NCI-H1048 (cell line): ENCODE results near the gene ZFP90.

Source experiments
- DNase-seq: peaks from one replicate; lab custom pipeline; 2025; lab: John Stamatoyannopoulos, UW

The ZFP90 gene

DNA sequence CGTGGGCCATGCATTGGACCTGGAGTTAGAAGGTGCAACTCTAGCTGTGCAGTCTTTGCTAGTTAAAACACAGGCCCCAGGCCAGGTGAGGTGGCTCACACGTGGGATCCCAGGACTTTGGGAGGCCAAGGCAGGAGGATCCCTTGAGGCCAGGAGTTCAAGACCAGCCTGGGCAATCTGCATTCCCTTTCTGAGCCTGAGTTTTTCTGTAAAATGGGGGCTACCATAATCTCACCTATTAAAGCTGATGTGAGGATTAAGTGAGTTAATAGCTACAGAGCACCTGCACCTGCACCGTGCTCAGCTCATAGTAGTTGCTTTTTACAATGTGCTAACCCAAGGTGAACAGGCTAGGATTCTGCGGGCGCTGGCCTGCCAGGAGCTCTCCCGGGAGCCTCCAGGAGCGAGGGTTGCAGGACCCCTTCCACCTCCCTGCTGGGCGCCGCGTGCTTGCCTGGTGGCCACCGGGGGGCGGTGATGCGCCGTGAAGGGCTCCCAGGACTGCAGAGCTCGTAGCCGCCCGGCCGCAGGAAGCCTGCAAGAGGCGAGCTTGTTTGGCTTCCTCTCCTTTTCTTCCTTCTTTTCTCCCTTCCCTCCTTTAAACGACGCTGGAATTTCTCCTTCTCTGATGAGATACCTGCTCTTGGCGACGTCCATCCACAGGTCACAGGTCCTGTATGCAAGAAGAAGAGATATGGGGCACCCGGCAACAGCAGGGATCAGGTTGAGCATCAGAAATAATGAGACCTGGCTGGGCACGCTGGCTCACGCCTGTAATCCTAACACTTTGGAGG is 51.3 kb downstream of the ZFP90 start:
- no peak for DNase-seq

DNA sequence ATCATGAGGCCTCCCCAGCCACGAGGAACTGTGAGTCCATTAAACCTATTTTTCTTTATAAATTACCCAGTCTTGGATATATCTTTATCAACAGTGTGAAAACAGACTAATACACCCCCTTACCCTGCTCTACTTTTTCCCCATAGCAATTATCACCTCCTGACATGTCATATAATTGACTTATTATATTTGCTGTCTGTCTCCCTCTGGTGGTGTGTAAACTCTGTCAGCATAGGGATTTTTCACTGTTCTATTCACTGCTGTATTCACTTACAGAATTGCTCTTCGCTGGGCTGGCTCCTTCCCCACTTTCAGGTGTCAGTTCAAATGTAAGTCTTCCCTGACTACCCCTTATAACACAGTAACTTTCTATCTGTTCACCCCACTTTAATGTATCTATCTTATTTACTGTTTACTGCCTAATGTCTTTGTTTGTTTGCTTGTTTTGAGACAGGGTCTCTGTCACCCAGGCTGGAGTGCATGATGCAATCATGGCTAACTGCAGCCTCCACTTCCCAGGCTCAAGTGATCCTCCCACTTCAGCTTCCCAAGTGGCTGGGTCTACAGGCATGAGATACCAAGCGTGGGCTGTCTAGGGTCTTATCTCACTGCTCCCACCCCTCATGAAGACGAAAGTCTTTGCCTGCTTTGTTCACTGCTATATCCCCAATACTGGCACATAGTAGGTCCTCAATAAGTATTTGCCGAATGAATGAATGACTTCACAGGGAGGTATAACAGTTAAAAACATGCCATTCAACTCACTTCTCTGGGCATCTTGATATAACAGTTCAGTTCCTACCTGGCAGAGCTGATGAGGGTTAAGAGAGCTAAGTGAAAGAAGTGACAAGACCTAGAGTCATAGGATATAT is 53.6 kb downstream of the ZFP90 start:
- no peak for DNase-seq

GRCh38 chr16:68596266-68596665 is 57.2 kb downstream of the ZFP90 start:
- no peak for DNase-seq

GRCh38 chr16:68599586-68599985 is 60.5 kb downstream of the ZFP90 start:
- no peak for DNase-seq

DNA sequence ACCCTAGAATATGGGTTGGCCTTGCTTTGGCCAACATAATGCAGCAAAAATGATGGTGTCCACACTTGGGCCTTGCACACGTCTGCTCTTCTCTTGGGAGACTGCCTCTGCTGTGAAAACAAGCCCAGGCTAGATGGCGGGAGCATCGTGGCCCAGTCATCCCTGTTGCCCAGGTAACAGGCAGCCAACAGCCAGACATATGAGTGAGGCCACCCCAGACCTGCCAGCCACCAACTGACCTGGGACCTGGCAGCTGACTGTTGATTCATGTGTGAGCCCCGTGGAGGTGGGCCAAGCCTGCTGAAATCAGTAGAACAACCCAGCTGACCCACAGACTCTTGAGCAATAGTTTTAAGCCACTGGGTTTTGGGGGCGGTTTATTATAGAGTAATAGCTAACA is 66.7 kb downstream of the ZFP90 start:
- no peak for DNase-seq

GRCh38 chr16:68607443-68607842 is 68.4 kb downstream of the ZFP90 start:
- DNase-seq, result no peak

DNA sequence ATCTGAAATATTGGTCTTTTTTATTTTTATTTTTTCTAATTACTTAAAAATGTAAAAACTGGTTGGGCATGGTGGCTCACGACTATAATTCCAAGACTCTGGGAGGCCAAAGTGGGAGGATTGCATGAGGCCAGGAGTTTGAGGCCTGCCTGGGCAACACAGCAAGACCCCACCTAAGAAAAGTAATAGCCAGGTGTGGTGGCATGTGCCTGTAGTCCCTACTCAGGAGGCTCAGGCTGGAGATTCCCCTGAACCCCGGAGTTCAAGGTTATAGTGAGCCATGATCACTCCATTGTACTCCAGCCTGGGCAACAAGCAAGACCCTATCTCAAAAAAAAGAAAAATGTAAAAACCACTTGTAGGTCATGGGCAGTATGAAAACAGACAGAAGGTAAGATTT is 69.2 kb downstream of the ZFP90 start:
- no peak for DNase-seq

GRCh38 chr16:68612996-68613395 is 73.9 kb downstream of the ZFP90 start:
- DNase-seq, result no peak

DNA sequence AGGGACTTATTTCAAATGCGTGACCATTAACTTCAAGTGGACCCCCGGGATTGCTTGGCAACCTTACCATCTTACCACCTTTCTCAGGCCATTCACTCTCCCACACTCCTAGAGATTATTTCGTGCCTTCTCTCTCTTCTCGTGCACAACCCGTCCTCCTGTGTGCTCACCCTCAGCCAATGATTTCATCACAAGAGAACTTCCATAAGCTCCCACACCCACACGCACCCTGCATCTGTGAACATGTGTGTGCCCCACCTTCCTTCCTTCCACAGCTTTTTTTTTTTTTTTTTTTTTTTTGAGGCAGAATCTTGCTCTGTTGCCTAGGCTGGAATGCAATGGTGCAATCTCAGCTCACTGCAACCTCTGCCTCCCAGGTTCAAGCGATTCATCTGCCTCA is 78.6 kb downstream of the ZFP90 start:
- no peak for DNase-seq
